Testis (tissue), 2 donors: ENCODE results near the gene ADCY10.
"Not testable (repeated sequence)": the region's sequence is repeated elsewhere in the genome, so short reads cannot be mapped to it uniquely, and the experiment has no call there.

Source experiments
- POLR2A ChIP-seq: fragments of 450-650 bp; IDR thresholded peaks from one replicate; pipeline ENCODE4 v1.6.1; 2017; ENCODE audit warnings: antibody characterized with exemption, mild to moderate bottlenecking, moderate library complexity
- TF ChIP-seq, protein P1 (sequence below), 3 experiments: fragments of 450-650 bp in 2 of 3; fragments of 200-600 bp in 1 of 3; sonication (generic) in 1 of 3; IDR thresholded peaks; one replicate each; pipeline ENCODE4 v1.5.1; 2016 to 2019; ENCODE audit warnings: antibody characterized with exemption in 3 of 3, mild to moderate bottlenecking in 2 of 3, moderate library complexity in 1 of 3

DNA sequence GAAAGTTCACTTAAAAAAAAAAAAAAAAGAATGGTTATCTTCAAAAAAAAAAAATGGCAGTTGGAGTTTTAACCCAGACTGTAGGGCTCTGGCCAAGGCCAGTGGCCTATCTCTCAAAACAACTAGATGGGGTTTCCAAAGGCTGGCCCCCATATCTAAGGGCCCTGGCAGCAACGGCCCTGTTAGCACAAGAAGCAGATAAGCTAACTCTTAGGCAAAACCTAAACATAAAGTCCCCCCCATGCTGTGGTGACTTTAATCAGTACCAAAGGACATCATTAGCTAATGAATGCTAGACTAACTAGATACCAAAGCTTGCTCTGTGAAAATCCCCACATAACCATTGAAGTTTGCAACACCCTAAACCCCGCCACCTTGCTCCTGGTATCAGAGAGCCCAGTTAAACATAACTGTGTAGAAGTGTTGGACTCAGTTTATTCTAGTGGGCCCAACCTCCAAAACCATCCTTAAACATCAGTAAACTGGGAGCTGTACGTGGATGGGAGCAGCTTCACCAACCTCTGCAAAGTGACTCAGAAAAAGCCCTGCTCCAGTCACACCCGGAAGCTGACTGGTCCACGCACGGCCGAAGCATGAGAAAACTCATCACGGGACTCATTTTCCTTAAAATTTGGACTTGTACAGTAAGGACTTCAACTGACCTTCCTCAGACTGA, 47.1 kb downstream of the ADCY10 start:
- not testable (repeated sequence) for TF ChIP-seq POLR2A
- TF ChIP-seq, protein P1, sequence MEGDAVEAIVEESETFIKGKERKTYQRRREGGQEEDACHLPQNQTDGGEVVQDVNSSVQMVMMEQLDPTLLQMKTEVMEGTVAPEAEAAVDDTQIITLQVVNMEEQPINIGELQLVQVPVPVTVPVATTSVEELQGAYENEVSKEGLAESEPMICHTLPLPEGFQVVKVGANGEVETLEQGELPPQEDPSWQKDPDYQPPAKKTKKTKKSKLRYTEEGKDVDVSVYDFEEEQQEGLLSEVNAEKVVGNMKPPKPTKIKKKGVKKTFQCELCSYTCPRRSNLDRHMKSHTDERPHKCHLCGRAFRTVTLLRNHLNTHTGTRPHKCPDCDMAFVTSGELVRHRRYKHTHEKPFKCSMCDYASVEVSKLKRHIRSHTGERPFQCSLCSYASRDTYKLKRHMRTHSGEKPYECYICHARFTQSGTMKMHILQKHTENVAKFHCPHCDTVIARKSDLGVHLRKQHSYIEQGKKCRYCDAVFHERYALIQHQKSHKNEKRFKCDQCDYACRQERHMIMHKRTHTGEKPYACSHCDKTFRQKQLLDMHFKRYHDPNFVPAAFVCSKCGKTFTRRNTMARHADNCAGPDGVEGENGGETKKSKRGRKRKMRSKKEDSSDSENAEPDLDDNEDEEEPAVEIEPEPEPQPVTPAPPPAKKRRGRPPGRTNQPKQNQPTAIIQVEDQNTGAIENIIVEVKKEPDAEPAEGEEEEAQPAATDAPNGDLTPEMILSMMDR (IDR thresholded peaks at IDR 0.05), result not testable (repeated sequence)
